Ovary (tissue), 9 donors: Measurements from ENCODE around the gene MYH3. TPM values are rescaled to one million over a fixed set of nuclear protein-coding genes. Genes with fewer than 3 reads are reported as not detected.

Experiments used
- DNase-seq, 5 donors: peaks; one replicate each; pipeline ENCODE4 v3.0.0-alpha.2; 2019 to 2020
- H3K27ac ChIP-seq, 2 donors: fragments of 200-600 bp; one replicate each; pipeline versions ENCODE4 v1.5.1 to v1.8.0; 2019 to 2022
- H3K27me3 ChIP-seq: fragments of 200-600 bp; one replicate; pipeline ENCODE4 v1.8.0; 2022
- H3K36me3 ChIP-seq: fragments of 200-600 bp; sonication (generic); one replicate; pipeline ENCODE4 v1.5.1; 2019
- H3K4me1 ChIP-seq: one replicate; pipeline ENCODE4 v1.8.1; 2013; ENCODE audit warnings: mild to moderate bottlenecking, moderate library complexity; ENCODE audit not compliant: insufficient read depth
- H3K4me3 ChIP-seq: fragments of 200-600 bp; sonication (generic); one replicate; pipeline ENCODE4 v1.5.1; 2017
- H3K9me3 ChIP-seq, 2 donors: fragments of 200-600 bp in 1 of 2; sonication (generic) in 1 of 2; one replicate each; pipeline versions ENCODE4 v1.5.1 to v1.8.1; 2013 to 2019; ENCODE audit warnings: mild to moderate bottlenecking in 1 of 2, moderate library complexity in 1 of 2
- CTCF ChIP-seq, 3 donors: fragments of 450-650 bp in 2 of 3; fragments of 200-600 bp in 1 of 3; IDR thresholded peaks; one replicate each; pipeline versions ENCODE4 v1.5.1 to v1.8.0; 2016 to 2022; ENCODE audit warnings: antibody characterized with exemption in 3 of 3, mild to moderate bottlenecking in 1 of 3
- EP300 ChIP-seq: sonication (generic); formaldehyde crosslinking; IDR thresholded peaks from one replicate; pipeline ENCODE4 v1.6.1; 2017; ENCODE audit warnings: antibody characterized with exemption
- POLR2A ChIP-seq: fragments of 450-650 bp; IDR thresholded peaks from one replicate; pipeline ENCODE4 v1.6.1; 2017; ENCODE audit warnings: antibody characterized with exemption, mild to moderate bottlenecking, moderate library complexity
- WGBS, 3 donors: extraction: QIAGEN DNeasy Blood & Tissue Kit in 1 of 3; methylation state at CpG; one replicate each; pipeline versions ENCODE4 v1.1.5 to v1.1.7; 2013 to 2017; 5-methylcytosine and 5-hydroxymethylcytosine counted together
- intact Hi-C, 4 donors: fragments of 100-400 bp; cut with DNase I; formaldehyde crosslinking; loops; one replicate each; pipeline versions ENCODE4 v1.11.0 to v1.15.1; 2022 to 2023
- polyA plus RNA-seq, 2 donors: library from polyadenylated mRNA; stranded (reverse); fragments of 200-250 nt in 1 of 2; fragments of 350-450 nt in 1 of 2; fragmentation: Illumina TruSeq in 1 of 2; extraction: RNeasy Lipid Tissue Mini Kit (QIAGEN cat#74804) in 1 of 2; gene quantifications; one replicate each; pipeline ENCODE4 v1.2.3, GENCODE V29; 2013 to 2014
- total RNA-seq, 7 donors: library from RNA; depleted of rRNA in 2 of 7; stranded (reverse); fragments of >200 nt in 2 of 7; fragmentation: NEBNext Ultra II Directional in 3 of 7; extraction: Animal tissue kit (Norgen Biotek cat#: 25700) in 3 of 7; gene quantifications; one replicate each; pipeline versions ENCODE4 v1.1.0 to v1.2.4, GENCODE V29; 2016 to 2023
- donor health status: DM: no; HTN: no; CAD: no; lungs with moderate emphysema.
- donor health status: DM: no; HTN: no; CAD: no.
- donor health status: Bipolar disorder and iron deficiency.
- donor health status: DM: yes; HTN: yes; CAD: no.
- donor health status: DM: no; HTN: no; CAD: no.
- donor health status: DM: yes; HTN: yes; CAD: no.

The MYH3 gene
- total and polyA plus RNA-seq, 9 donors = 1.5 to 5.7 (median 2.6) TPM

DNA sequence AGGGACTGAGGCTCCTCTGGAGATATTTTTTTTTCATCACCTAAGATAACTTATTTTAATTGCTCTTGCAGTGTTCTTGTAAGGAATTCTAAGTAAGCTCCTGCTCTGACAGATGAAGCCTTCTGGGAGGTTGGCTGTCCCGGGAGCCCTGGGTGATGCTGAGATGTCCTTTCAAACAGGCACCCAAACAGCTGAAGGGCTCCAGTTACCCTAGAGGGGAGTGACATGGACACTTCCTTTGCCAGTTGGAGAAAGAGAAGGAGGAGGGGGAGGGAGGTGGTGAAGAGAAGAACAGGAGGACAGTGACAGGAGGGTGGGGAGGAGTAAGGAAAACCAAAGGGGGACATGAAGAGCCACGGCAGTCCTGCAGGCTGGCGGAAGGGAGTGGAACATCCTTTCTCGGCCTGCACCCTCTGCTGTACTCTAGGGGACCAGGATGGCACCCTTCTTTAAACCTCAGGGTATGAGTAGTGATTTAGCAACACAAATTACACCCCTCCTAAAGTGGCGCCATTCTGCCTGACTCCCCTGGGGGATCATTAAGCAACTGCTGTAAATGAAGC lies 51.8 kb downstream of the MYH3 start:
- WGBS, 3 donors = 68 to 79% (median 72%) methylated on average over 5 of the region's 5 CpGs
- Histone ChIP-seq H3K4me1 (no peaks in the 10 kb centered on the region), H3K9me3 (no peaks in the 10 kb centered on the region), H3K36me3 (no peaks in the 10 kb centered on the region), H3K4me3 (no peak overlapping the region), H3K27ac (no peak overlapping the region), H3K27me3 (no peaks in the 10 kb centered on the region)
- intact Hi-C loops = no loop called here
- TF ChIP-seq EP300 (no peak), POLR2A (no peak), CTCF (IDR thresholded peaks at IDR 0.05) (no peak)
- no peak for DNase-seq

GRCh38 chr17:10604521-10604920 lies 52.6 kb downstream of the MYH3 start:
- WGBS, 3 donors = 86 to 93% (median 91%) methylated on average over 8 of the region's 8 CpGs
- TF ChIP-seq POLR2A (no peak), CTCF (IDR thresholded peaks at IDR 0.05) (no peak), EP300 (no peak)
- intact Hi-C loops = no loop called here
- Histone ChIP-seq H3K27me3 (no peaks in the 10 kb centered on the region), H3K27ac (no peak overlapping the region), H3K4me3 (no peak overlapping the region), H3K4me1 (no peaks in the 10 kb centered on the region), H3K36me3 (no peaks in the 10 kb centered on the region), H3K9me3 (no peaks in the 10 kb centered on the region)
- no peak for DNase-seq

GRCh38 chr17:10603931-10604330 lies 53.2 kb downstream of the MYH3 start:
- Histone ChIP-seq H3K4me1 (no peaks in the 10 kb centered on the region), H3K27ac (no peak overlapping the region), H3K36me3 (no peaks in the 10 kb centered on the region), H3K4me3 (no peak overlapping the region), H3K27me3 (no peaks in the 10 kb centered on the region), H3K9me3 (no peaks in the 10 kb centered on the region)
- 76 to 86% (median 78%) methylated on average over 3 of the region's 3 CpGs for WGBS, 3 donors
- intact Hi-C loops = no loop called here
- DNase-seq = no peak
- no peak for TF ChIP-seq POLR2A
- no peak for TF ChIP-seq CTCF (IDR thresholded peaks at IDR 0.05)
- TF ChIP-seq EP300 = no peak

DNA sequence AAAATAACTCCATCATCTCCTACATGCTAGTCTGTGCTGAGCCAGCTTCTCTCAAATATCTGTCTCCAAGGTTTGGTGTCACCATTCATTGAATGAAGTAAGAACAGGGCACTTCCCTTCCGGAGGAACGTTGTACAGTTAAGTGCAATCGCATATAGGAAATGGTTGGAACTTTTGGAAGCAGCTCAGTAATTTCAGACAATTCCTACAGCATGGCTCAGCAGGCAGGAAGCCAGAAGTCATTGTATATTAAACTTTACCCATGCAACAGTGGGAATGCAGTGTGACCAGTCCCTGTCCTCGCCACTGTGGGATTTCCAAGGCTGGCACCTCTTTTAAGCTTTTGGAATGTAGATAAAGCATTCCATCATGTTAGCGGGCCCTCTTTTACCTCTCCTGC lies 56.5 kb downstream of the MYH3 start:
- Histone ChIP-seq H3K36me3 (no peaks in the 10 kb centered on the region), H3K27me3 (no peaks in the 10 kb centered on the region), H3K4me1 (no peaks in the 10 kb centered on the region), H3K27ac (no peak overlapping the region), H3K9me3 (no peaks in the 10 kb centered on the region), H3K4me3 (no peak overlapping the region)
- 61 to 69% (median 62%) methylated on average over 5 of the region's 5 CpGs for WGBS, 3 donors
- TF ChIP-seq CTCF (IDR thresholded peaks at IDR 0.05) (no peak), EP300 (no peak), POLR2A (no peak)
- intact Hi-C loops = no loop called here
- DNase-seq = no peak
